ENCODE data around the gene SPEM1.

- no peak for TF ChIP-seq SP1 (IDR thresholded peaks at IDR 0.05)
- TF ChIP-seq CTBP1 (IDR thresholded peaks at IDR 0.05; ENCODE audit: borderline replicate concordance) = no peak
- no peak for TF ChIP-seq PKNOX1 (IDR thresholded peaks at IDR 0.05)
- no peak for TF ChIP-seq ELF4 (IDR thresholded peaks at IDR 0.05)
- TF ChIP-seq FOXM1 (IDR thresholded peaks at IDR 0.05; ENCODE audit: borderline replicate concordance) = no peak
- TF ChIP-seq NFRKB (IDR thresholded peaks at IDR 0.05) = no peak
- TF ChIP-seq ZNF384 (IDR thresholded peaks at IDR 0.05) = no peak
- TF ChIP-seq SUZ12 (IDR thresholded peaks at IDR 0.05) = no peak
- no peak for TF ChIP-seq FOXA1 (IDR thresholded peaks at IDR 0.05)
- TF ChIP-seq TARDBP (IDR thresholded peaks at IDR 0.05) = no peak
- no peak for TF ChIP-seq L3MBTL2 (conservative IDR thresholded peaks at IDR 0.05)
- no peak for TF ChIP-seq FOXK2 (IDR thresholded peaks at IDR 0.05)
These were observed 9.6 kb downstream of the SPEM1 start for GRCh38 chr17:7429722-7430121.

Data from HEK293T (cell line).